HepG2 (cell line): ENCODE measurements around the gene SLC1A2. TPM values are rescaled to one million over a fixed set of nuclear protein-coding genes. Genes with fewer than 3 reads are reported as not detected.

ENCODE experiments used
- ATAC-seq: fragments of 200-7000 bp; cut with Tn5 transposase; 3 replicates; pipeline ENCODE4 v1.9.1; 2020; ENCODE audit warnings: mild to moderate bottlenecking, moderate library complexity
- BruUV-seq: library from RNA; stranded (reverse); fragments of 400-500 nt; replicated peaks from 2 replicates; lab custom pipeline; 2021; lab: Mats Ljungman, UMichigan
- CTCF ChIA-PET: fragments of 300-600 bp; formaldehyde crosslinking; extraction: SDS; loops from one replicate; lab custom pipeline; 2021; ENCODE audit warnings: low total read pairs, inconsistent platforms, low intra/inter-chr PET ratio; lab: Yijun Ruan, JAX
- POLR2A ChIA-PET: fragments of 350-600 bp; sonication (Branson Sonifier 250); formaldehyde crosslinking; loops from one replicate; lab custom pipeline; 2020; ENCODE audit warnings: antibody characterized with exemption, inconsistent platforms; lab: Yijun Ruan, JAX
- DNase-seq: peaks from one replicate; pipeline ENCODE4 v3.0.0-alpha.2; 2015; ENCODE audit warnings: low spot score
- FAIRE-seq: peaks from 3 replicates; lab custom pipeline; 2011; peaks lifted over from hg19 to GRCh38; lab: Jason Lieb, UNC
- H2AFZ ChIP-seq: one replicate; pipeline ENCODE4 v1.6.1; 2011; ENCODE audit warnings: low read length, inconsistent platforms
- H3K27ac ChIP-seq: fragments of 300-600 bp; 3 replicates; pipeline ENCODE4 v1.8.0; 2011; ENCODE audit warnings: mixed run types, mild to moderate bottlenecking, mixed read lengths, low read length, inconsistent platforms; ENCODE audit not compliant: insufficient read depth; ENCODE audit errors: extremely low read length
- H3K27me3 ChIP-seq, 2 experiments: fragments of 200-600 bp in 1 of 2; 2 replicates in 1 of 2; 3 replicates in 1 of 2; pipeline versions ENCODE4 v1.6.0 to v1.8.0; 2011; ENCODE audit warnings: low read length in 2 of 2, mild to moderate bottlenecking in 2 of 2, moderate library complexity in 2 of 2, inconsistent platforms in 1 of 2; ENCODE audit not compliant: insufficient read depth in 2 of 2, control insufficient read depth in 1 of 2
- H3K36me3 ChIP-seq, 2 experiments: fragments of 200-600 bp in 1 of 2; replicated peaks in 1 of 2; 2 replicates in 1 of 2; 3 replicates in 1 of 2; pipeline versions ENCODE4 v1.5.1 to v1.8.0; 2011; ENCODE audit warnings: low read length in 2 of 2, inconsistent platforms in 1 of 2; ENCODE audit not compliant: insufficient read depth in 2 of 2, control insufficient read depth in 1 of 2
- H3K4me1 ChIP-seq: 2 replicates; pipeline ENCODE4 v1.5.1; 2012; ENCODE audit warnings: low read length, inconsistent platforms; ENCODE audit not compliant: insufficient read depth
- H3K4me2 ChIP-seq: 2 replicates; pipeline ENCODE4 v1.6.0; 2011; ENCODE audit warnings: low read depth, low read length, inconsistent platforms
- H3K4me3 ChIP-seq, 3 experiments: fragments of 200-600 bp in 1 of 3; sonication (generic), shearing (Covaris generic) in 1 of 3; replicated peaks in 1 of 3; 2 replicates each; pipeline ENCODE4 v1.5.1; 2011 to 2016; ENCODE audit warnings: low read length in 3 of 3, inconsistent platforms in 2 of 3, low read depth in 2 of 3, mild to moderate bottlenecking in 2 of 3, control low read depth in 1 of 3, mixed read lengths in 1 of 3; ENCODE audit not compliant: insufficient read depth in 1 of 3
- H3K79me2 ChIP-seq: one replicate; pipeline ENCODE4 v1.6.1; 2011; ENCODE audit warnings: low read length, inconsistent platforms; ENCODE audit not compliant: insufficient read depth
- H3K9ac ChIP-seq: 2 replicates; pipeline ENCODE4 v1.6.0; 2011; ENCODE audit warnings: mild to moderate bottlenecking, low read depth, low read length, inconsistent platforms; ENCODE audit not compliant: insufficient read depth
- H3K9me3 ChIP-seq: 2 replicates; pipeline ENCODE4 v1.5.1; 2012; ENCODE audit warnings: mild to moderate bottlenecking, low read length
- H4K20me1 ChIP-seq: 2 replicates; pipeline ENCODE4 v1.6.0; 2011; ENCODE audit warnings: inconsistent platforms, mild to moderate bottlenecking, low read length, moderate library complexity; ENCODE audit not compliant: insufficient read depth
- BRF2 ChIP-seq: sonication (generic); formaldehyde crosslinking; IDR thresholded peaks from 2 replicates; pipeline ENCODE4 v1.8.1; 2022; ENCODE audit warnings: mild to moderate bottlenecking, missing genetic modification reagents
- CBX5 ChIP-seq: sonication (generic); formaldehyde crosslinking; IDR thresholded peaks from 2 replicates; pipeline ENCODE4 v1.4.0; 2020; ENCODE audit warnings: missing genetic modification reagents, borderline replicate concordance
- CENPBD1 ChIP-seq: sonication (generic); formaldehyde crosslinking; IDR thresholded peaks from 2 replicates; pipeline ENCODE4 v1.8.0; 2022; ENCODE audit warnings: missing genetic modification reagents, low read depth, mild to moderate bottlenecking, borderline replicate concordance
- HMG20A ChIP-seq: IDR thresholded peaks from 2 replicates; pipeline ENCODE4 v1.6.1; 2016; ENCODE audit warnings: borderline replicate concordance
- HNRNPLL ChIP-seq: fragments of 200-400 bp; formaldehyde crosslinking; IDR thresholded peaks from 2 replicates; pipeline ENCODE4 v1.6.1; 2017; ENCODE audit warnings: mild to moderate bottlenecking, low read depth, low read length; ENCODE audit not compliant: poor library complexity, severe bottlenecking
- MAZ ChIP-seq, 2 experiments: sonication (generic) in 1 of 2; formaldehyde crosslinking in 1 of 2; IDR thresholded peaks; 2 replicates each; pipeline versions ENCODE4 v1.5.0 to v1.6.1; 2012 to 2020; ENCODE audit warnings: low read depth in 2 of 2, mild to moderate bottlenecking in 2 of 2, borderline replicate concordance in 1 of 2, improper control_type of control experiment in 1 of 2, low read length in 1 of 2, missing genetic modification reagents in 1 of 2, moderate library complexity in 1 of 2
- TRIM22 ChIP-seq: fragments of 450-650 bp; IDR thresholded peaks from 2 replicates; pipeline ENCODE4 v1.6.1; 2017
- ZFP91 ChIP-seq: sonication (generic); formaldehyde crosslinking; IDR thresholded peaks from 2 replicates; pipeline ENCODE4 v1.9.0; 2022; ENCODE audit warnings: missing genetic modification reagents, mild to moderate bottlenecking, borderline replicate concordance
- ZNF18 ChIP-seq: sonication (generic); formaldehyde crosslinking; IDR thresholded peaks from 2 replicates; pipeline ENCODE4 v1.8.0; 2022; ENCODE audit warnings: mild to moderate bottlenecking, missing genetic modification reagents; ENCODE audit not compliant: insufficient replicate concordance
- ZNF296 ChIP-seq: sonication (generic); formaldehyde crosslinking; conservative IDR thresholded peaks from 2 replicates; pipeline ENCODE4 v1.5.0; 2020; ENCODE audit warnings: mild to moderate bottlenecking, missing genetic modification reagents
- ZNF790 ChIP-seq: sonication (generic); formaldehyde crosslinking; IDR thresholded peaks from 2 replicates; pipeline ENCODE4 v1.8.0; 2022; ENCODE audit warnings: missing genetic modification reagents, mild to moderate bottlenecking, borderline replicate concordance
- WGBS: methylation state at CpG from one replicate; pipeline ENCODE4 v1.1.6; 2017; ENCODE audit warnings: low lambda C conversion rate; 5-methylcytosine and 5-hydroxymethylcytosine counted together
- in situ Hi-C: cut with HindIII; loops from 2 replicates; pipeline ENCODE4 v1.10.0; 2017; ENCODE audit warnings: low pct_unique_long_range_greater_than_20kb; ENCODE audit not compliant: extremely low pct_ligation_motif_present
- intact Hi-C: fragments of 100-400 bp; cut with micrococcal nuclease; formaldehyde crosslinking; loops from one replicate; pipeline ENCODE4 v1.10.0; 2022; ENCODE audit not compliant: unreplicated experiment
- polyA plus RNA-seq, 8 experiments: library from polyadenylated mRNA; depleted of rRNA in 3 of 8; stranded (reverse) in 7 of 8; unstranded in 1 of 8; fragments of >200 nt; fragmentation: Illumina TruSeq in 4 of 8; extraction: Trizol in 4 of 8; gene quantifications; 2 replicates each; pipeline versions ENCODE4 v1.2.1 to v1.2.3, GENCODE V29; 2011 to 2016; ENCODE audit warnings: low read depth in 4 of 8, missing spikeins in 1 of 8, mixed read lengths in 1 of 8; ENCODE audit not compliant: insufficient read depth in 1 of 8
- total RNA-seq, 5 experiments: library from RNA; depleted of rRNA; stranded (reverse); fragments of >200 nt; fragmentation: Illumina TruSeq; extraction: Trizol; gene quantifications; 2 replicates each; pipeline ENCODE4 v1.2.3, GENCODE V29; 2016; ENCODE audit warnings: low read depth in 1 of 5

SLC1A2 gene
- total and polyA plus RNA-seq, 2 of the 13 experiments (the other 11 are each of a cell fraction or from before 2014, with no cell fraction given), result 23.2 to 43.2 TPM

- CTCF ChIA-PET, result no interaction called here
- Histone ChIP-seq H3K9ac (no peak overlapping the region), H3K4me3 (no peak overlapping the region), H3K9me3 (no peaks in the 10 kb centered on the region), H3K4me2 (no peak overlapping the region), H3K79me2 (no peaks in the 10 kb centered on the region), H2AFZ (no peak overlapping the region), H3K4me1 (no peaks in the 10 kb centered on the region), H3K27me3 (no peaks in the 10 kb centered on the region), H3K36me3 (peaks cover 0 to 3% of the 10 kb centered on the region in 2 experiments; a peak in 2 of 5 replicates), H4K20me1 (no peaks in the 10 kb centered on the region), H3K27ac (no peak overlapping the region)
- no TSS peak for BruUV-seq
- no peak for FAIRE-seq
- DNase-seq, result no peak
- intact Hi-C loops (no loop called here), in situ Hi-C loops (no loop called here)
- 43% methylated on average over 2 of the region's 2 CpGs for WGBS
- POLR2A ChIA-PET, result no interaction called here
- no peak for ATAC-seq
- TF ChIP-seq ZNF790 (CRISPR knock-in tag) (no peak), HNRNPLL (no peak), ZNF296 (no peak)
Measured at GRCh38 chr11:35257281-35257680, 162.1 kb downstream of the SLC1A2 start.

- no peaks in the 10 kb centered on the region for H4K20me1 ChIP-seq
- H3K9me3 ChIP-seq, result no peaks in the 10 kb centered on the region
- H3K27me3 ChIP-seq, result no peaks in the 10 kb centered on the region
- no peak overlapping the region for H3K9ac ChIP-seq
- DNase-seq (no peak), FAIRE-seq (no peak), ATAC-seq (no peak)
- ChIA-PET CTCF (no interaction called here), POLR2A (no interaction called here)
- H2AFZ ChIP-seq, result no peak overlapping the region
- no peak overlapping the region for H3K4me2 ChIP-seq
- H3K36me3 ChIP-seq, result peaks cover 0 to 3% of the 10 kb centered on the region in 2 experiments; a peak in 2 of 5 replicates
- in situ Hi-C loops, result no loop called here
- H3K4me3 ChIP-seq, result no peak overlapping the region
- H3K27ac ChIP-seq, result no peak overlapping the region
- intact Hi-C loops, result no loop called here
- no peaks in the 10 kb centered on the region for H3K79me2 ChIP-seq
- no peaks in the 10 kb centered on the region for H3K4me1 ChIP-seq
- no TSS peak for BruUV-seq
- TF ChIP-seq CBX5 (CRISPR knock-in tag) (no peak), TRIM22 (no peak), CENPBD1 (CRISPR knock-in tag) (no peak), BRF2 (CRISPR knock-in tag) (no peak), MAZ (IDR thresholded peaks at IDR 0.05; ENCODE audit: borderline replicate concordance, low read depth, low read length) (no peak), MAZ (CRISPR knock-in tag; IDR thresholded peaks at IDR 0.05; ENCODE audit: low read depth) (no peak), ZFP91 (CRISPR knock-in tag) (no peak), ZNF18 (CRISPR knock-in tag) (no peak), HMG20A (CRISPR knock-in tag) (no peak)
Measured at GRCh38 chr11:35256296-35256695, 163.1 kb downstream of the SLC1A2 start.
